ENCODE results near the gene TMEM63B. TPM values are rescaled to one million over a fixed set of nuclear protein-coding genes. Genes with fewer than 3 reads are reported as not detected.
A peak's percentile ranks its signal among the peaks of the same experiment; 100 is the strongest.

TMEM63B gene
- total and polyA plus RNA-seq, 11 donors = 26.2 to 52.9 (median 41.2) TPM

DNA sequence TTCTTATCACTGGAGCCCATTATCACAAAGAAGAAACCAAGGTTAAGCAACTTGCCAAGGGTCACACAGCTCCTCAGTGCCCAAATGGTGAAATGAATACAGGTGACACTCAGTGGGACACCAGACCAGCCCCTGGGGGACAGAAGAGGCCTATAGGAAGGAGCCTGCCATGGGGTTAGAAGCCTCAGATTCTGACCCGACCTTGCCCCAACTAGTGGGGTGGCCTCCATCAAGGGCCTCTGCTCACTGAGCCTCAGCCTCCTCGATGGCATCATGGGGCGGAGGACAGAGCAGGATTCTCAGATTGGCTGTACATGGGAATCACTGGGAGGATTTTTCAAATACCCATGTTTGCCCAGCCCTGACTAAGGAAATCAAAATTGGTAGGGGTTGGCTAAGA lies 47.7 kb upstream of the TMEM63B start:
- 73 to 84% (median 81%) methylated on average over 3 of the region's 3 CpGs for WGBS, 4 donors
- DNase-seq (no peak), ATAC-seq (no peak)
- H3K4me1 ChIP-seq = peaks cover 4 to 51% (median 22%) of the 10 kb centered on the region in 12 donors
- no peaks in the 10 kb centered on the region for H3K36me3 ChIP-seq
- intact Hi-C loops (cut with DNase I) = loop anchor here (1.0 to 10.0 kb wide), 18 partner anchors 67 to 475 kb away; no protein-coding TSS in a partner anchor
- no peaks in the 10 kb centered on the region for H3K9me3 ChIP-seq
- H3K27ac ChIP-seq = no peak overlapping the region
- no peak overlapping the region for H3K4me3 ChIP-seq
- peaks cover 0 to 10% (median 0%) of the 10 kb centered on the region in 9 donors for H3K27me3 ChIP-seq
- TF ChIP-seq POLR2A (IDR thresholded peaks at IDR 0.05) = no peak
- TF ChIP-seq, protein P1, sequence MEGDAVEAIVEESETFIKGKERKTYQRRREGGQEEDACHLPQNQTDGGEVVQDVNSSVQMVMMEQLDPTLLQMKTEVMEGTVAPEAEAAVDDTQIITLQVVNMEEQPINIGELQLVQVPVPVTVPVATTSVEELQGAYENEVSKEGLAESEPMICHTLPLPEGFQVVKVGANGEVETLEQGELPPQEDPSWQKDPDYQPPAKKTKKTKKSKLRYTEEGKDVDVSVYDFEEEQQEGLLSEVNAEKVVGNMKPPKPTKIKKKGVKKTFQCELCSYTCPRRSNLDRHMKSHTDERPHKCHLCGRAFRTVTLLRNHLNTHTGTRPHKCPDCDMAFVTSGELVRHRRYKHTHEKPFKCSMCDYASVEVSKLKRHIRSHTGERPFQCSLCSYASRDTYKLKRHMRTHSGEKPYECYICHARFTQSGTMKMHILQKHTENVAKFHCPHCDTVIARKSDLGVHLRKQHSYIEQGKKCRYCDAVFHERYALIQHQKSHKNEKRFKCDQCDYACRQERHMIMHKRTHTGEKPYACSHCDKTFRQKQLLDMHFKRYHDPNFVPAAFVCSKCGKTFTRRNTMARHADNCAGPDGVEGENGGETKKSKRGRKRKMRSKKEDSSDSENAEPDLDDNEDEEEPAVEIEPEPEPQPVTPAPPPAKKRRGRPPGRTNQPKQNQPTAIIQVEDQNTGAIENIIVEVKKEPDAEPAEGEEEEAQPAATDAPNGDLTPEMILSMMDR (IDR thresholded peaks at IDR 0.05) = no peak

DNA sequence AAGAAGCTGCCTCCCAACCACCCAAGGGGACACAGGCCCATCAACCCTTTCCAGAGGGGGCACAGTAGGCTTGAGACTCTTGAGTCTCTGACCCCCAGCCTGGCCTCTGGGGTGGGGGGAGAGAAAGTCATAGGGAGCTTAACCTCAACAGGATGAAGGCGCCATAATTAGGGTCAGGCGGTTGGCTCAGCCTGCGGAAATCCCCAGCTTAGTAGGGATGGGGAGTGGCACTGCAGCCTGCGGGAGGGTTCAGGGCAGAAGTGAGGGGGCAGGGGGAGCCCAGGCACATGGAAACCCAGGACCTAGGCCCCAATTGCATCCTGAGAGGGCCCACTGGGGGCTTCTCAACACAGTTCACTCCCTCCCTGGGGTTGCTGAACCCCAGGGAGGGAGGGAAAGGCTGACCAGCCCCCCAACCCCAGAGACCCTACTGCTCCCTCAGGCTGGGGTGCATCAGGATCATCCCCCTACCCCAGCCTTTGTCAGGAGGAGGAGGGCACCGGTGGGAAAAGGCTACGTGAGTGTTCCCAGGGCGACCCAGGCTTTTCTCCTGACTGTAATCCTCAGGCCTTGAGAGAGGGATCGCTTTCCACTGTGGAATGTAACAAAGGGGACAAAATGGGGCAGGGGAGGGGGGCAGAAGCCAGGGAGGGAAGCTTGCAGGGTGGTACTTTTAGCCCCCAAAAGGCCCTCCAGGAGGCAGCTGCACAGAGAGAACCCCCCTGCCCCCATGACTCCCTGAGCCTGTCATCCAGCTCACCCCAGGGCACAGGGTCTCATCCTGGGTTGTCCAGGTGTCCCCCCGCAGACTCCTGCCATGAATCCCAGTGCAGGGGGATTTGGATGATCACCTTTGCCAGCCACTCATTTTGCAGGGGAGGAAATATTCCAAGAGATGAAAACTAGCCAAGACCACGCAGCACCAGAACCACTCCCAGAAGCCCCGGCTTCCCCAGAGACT lies 46.5 kb upstream of the TMEM63B start:
- H3K27ac ChIP-seq = no peak overlapping the region
- no peaks in the 10 kb centered on the region for H3K36me3 ChIP-seq
- no peak for TF ChIP-seq POLR2A (IDR thresholded peaks at IDR 0.05)
- TF ChIP-seq, protein P1 (IDR thresholded peaks at IDR 0.05) = no peak
- H3K4me1 ChIP-seq = peaks cover 4 to 41% (median 14%) of the 10 kb centered on the region in 12 donors
- no peaks in the 10 kb centered on the region for H3K9me3 ChIP-seq
- peaks cover 0 to 10% (median 0%) of the 10 kb centered on the region in 9 donors for H3K27me3 ChIP-seq
- no peak for ATAC-seq
- H3K4me3 ChIP-seq = no peak overlapping the region
- DNase-seq = no peak
- intact Hi-C loops (cut with DNase I) = loop anchor here in 3 of 10 donors (5.0 kb wide), 1 partner anchor 474 kb away; no protein-coding TSS in a partner anchor
- WGBS, 4 donors = 76 to 84% (median 81%) methylated on average over 10 to 11 of the region's 11 CpGs

DNA sequence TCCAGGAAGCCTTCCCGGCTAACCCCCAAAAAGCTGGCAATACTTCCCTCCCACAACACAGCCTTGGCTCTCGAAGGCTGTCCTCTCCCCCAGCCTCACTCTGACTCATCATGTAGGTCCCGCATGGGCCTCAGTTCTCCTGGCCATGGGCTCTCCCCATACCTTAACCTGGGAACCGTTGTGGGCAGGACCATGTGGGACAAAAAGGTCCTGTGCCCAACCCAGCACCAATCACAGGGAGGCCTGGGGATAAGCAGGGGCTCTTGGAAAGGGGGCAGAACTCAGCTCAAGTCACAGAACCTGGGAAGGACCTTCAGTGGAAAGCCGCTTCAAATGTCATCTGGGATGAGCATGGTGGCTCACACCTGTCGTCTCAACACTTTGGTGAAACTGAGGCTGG lies 45.6 kb upstream of the TMEM63B start:
- Histone ChIP-seq H3K4me1 (peaks cover 2 to 32% (median 7%) of the 10 kb centered on the region in 12 donors), H3K4me3 (no peak overlapping the region), H3K27me3 (peaks cover 0 to 2% (median 0%) of the 10 kb centered on the region in 9 donors), H3K27ac (no peak overlapping the region), H3K36me3 (no peaks in the 10 kb centered on the region), H3K9me3 (no peaks in the 10 kb centered on the region)
- intact Hi-C loops (cut with DNase I) = loop anchor here in 3 of 10 donors (5.0 kb wide), 1 partner anchor 474 kb away; no protein-coding TSS in a partner anchor
- TF ChIP-seq, protein P1 (IDR thresholded peaks at IDR 0.05) = no peak
- no peak for TF ChIP-seq POLR2A (IDR thresholded peaks at IDR 0.05)
- 89 to 92% (median 90%) methylated on average over 6 of the region's 6 CpGs for WGBS, 4 donors
- no peak for ATAC-seq
- DNase-seq = no peak

DNA sequence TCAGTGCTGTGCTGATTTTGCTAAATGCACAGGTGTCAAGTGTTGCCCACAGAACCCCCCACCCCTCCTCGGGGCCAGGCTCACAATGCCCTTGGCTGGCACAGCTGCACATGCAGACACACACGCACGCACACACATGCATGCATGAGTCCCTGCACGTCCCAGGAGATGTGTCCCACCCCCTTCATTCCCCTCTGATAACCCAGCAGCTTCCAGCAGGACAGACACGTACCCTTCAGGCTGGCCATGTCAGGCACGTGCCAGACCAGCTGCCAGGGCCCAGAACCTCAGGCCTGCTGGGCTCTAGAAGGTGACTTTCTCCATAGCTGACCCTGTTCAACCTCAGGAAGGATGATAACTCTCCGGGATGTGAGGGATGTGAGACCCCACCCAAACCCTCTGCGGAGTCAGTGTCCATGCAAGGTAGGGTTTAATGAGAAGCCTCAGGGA lies 44.5 kb upstream of the TMEM63B start:
- H3K27ac ChIP-seq = peak overlapping the region in 3 of 12 donors; percentile 24 to 46 (median 39)
- DNase-seq (peak in 2 of 5 donors; percentile 47 to 74), ATAC-seq (peak in 3 of 4 donors; percentile 6 to 56 (median 13))
- no peaks in the 10 kb centered on the region for H3K36me3 ChIP-seq
- H3K4me3 ChIP-seq = no peak overlapping the region
- peaks cover 0 to 37% (median 5%) of the 10 kb centered on the region in 12 donors for H3K4me1 ChIP-seq
- H3K27me3 ChIP-seq = no peaks in the 10 kb centered on the region
- intact Hi-C loops (cut with DNase I) = loop anchor here in 3 of 10 donors (5.0 kb wide), 1 partner anchor 476 kb away; no protein-coding TSS in a partner anchor
- TF ChIP-seq, protein P1 (IDR thresholded peaks at IDR 0.05) = no peak
- TF ChIP-seq POLR2A (IDR thresholded peaks at IDR 0.05) = no peak
- H3K9me3 ChIP-seq = no peaks in the 10 kb centered on the region
- 50 to 65% (median 55%) methylated on average over 8 of the region's 8 CpGs for WGBS, 4 donors

Measured in heart left ventricle (tissue), 16 donors.